ENCODE measurements around the gene TRIO.

GRCh38 chr5:14397717-14398116 lies 254.6 kb downstream of the TRIO start:
- TF ChIP-seq CTCF (IDR thresholded peaks at IDR 0.05; ENCODE audit: low read length), result no peak
- TF ChIP-seq EZH2phosphoT487 (IDR thresholded peaks at IDR 0.05; ENCODE audit: low read length), result no peak
- TF ChIP-seq EZH2 (optimal IDR thresholded peaks at IDR 0.05; ENCODE audit: low read depth, low read length), result no peak
